Activated CD4-positive, alpha-beta T cell treated with anti-CD3 and anti-CD28 coated beads, Interleukin-2, amount 50 U/mL, for 24 hours (primary cell): Measurements from ENCODE around the gene VPS37B.
"Not testable (repeated sequence)": the region's sequence is repeated elsewhere in the genome, so short reads cannot be mapped to it uniquely, and the experiment has no call there.

ENCODE experiments used
- DNase-seq, 2 donors: peaks; one replicate each; pipeline ENCODE4 v3.0.0-alpha.2; 2020; ENCODE audit warnings: low read depth in 1 of 2, low spot score in 1 of 2

The VPS37B gene

DNA sequence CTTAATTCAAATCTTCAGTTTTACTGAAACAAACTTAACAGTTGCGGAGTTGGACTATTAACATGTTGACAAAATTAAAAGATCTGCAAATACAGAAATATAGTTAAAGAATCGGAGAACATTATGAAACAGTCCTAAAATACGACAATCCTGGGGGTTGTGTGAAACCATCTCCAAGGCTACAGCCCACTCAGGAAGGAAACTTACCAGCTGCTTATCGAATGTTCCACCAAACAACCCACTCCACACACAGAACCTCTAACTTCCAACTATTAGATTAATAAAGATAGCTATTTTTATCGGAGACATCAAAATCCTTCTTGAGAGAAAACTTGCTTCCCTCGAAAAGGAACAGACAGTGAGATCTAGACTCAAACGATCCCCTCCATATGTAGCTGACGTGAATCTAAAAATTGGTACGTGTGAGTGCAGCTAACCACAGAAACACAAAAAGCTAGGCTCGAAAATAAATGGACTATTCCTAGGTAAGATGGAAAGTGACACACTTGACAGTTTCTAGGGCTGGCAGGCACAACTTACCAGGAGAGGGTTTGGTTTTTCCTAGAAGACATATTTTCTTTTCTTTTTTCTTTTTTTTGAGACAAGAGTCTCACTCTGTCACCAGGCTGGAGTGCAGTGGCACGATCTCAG lies 12.9 kb downstream of the VPS37B start:
- DNase-seq: no peak

DNA sequence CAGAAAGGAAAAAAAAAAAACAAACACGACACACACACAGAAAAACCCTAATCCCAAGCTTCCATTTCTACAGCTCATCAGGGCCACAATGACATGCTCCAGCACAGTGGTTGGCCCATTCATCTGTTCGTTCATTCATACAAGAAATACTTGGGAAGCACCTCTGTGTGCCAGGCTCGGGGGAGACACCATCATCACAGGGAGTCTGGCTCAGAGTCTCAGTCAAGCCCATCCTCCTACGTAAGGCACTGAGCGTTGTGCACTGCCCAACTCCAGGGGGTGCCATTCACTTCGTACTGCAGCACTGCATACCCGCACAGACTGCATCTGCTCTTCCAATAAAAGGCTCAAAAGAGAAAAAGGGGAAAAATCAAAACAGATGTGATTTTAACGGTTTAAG lies 15.3 kb downstream of the VPS37B start:
- DNase-seq: no peak

DNA sequence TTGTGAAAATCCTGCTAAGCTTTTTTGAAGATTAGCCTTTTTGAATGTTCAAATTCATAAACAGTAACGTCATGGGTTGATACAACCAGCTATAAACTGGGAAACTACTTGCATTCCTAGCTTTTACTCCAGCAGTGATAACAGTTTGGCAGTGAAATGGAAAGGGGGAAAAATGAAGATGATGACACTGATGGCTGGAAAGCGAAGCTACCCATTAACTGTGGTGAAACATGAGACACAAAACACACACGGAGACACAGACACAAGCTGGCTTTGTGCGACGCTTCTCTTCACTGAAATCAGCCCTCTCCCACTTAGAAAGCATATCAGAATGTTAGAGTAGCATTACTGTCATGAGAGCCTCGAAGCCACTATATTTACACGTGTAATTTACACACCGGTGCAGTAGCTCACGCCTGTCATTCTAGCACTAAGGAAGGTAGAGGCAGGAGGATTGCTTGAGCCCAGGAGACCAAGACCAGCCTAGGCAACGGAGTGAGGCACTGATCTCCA lies 15.7 kb downstream of the VPS37B start:
- DNase-seq: no peak

DNA sequence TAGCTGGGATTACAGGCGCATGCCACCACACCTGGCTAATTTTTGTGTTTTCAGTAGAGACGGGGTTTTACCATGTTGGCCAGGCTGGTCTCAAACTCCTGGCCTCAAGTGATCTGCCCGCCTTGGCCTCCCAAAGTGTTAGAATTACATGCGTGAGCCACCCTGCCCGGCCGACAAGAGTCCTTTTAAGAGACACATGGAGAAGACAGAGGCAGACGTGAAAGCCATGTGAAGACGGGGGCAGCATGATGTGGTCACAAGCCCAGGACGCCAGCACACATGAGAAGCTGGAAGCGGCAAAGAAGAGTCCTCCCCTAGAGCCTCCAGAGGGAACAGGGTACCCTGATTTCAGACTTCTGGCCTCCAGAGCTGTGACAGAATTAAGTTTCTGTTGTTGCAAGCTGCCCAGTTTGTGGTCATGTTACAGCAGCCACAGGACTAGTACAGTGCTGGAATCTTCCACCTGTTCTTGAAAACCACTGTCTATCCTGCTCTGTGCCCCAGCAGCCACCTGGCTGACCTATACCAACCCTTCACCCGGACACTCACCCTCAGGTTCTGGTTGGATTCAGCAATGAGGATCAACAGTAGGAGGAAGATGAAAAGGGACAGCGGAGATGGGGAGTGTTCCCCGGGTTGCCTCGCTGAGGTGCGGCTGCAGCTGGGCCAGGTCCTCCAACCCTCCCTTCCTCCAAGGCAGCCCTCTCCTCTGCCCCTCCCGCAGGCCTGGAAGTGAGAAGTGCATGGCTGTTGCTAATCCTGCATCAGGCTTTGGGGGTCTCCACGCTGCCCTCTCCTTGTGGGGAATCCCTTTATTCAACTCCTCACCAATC lies 16.9 kb downstream of the VPS37B start:
- no peak for DNase-seq

DNA sequence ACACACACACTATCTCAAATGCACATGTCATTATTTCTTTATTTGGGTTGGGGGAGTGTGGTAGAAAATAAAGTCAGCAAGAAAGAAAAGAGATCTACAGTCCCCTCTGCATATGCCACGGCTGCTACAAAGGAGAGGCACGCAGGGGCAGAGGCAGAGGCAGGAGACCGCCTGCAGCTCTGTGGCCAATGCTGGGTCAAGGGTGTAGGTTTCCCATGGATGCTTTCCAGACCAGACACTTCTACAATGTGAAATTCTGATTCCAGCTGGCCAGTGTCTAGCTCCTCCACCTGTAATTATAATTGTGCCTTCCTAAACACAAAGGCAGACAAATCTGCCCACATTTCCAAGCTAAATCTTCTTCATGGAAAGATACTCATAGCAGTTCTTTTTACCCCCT lies 19.2 kb downstream of the VPS37B start:
- DNase-seq: no peak

DNA sequence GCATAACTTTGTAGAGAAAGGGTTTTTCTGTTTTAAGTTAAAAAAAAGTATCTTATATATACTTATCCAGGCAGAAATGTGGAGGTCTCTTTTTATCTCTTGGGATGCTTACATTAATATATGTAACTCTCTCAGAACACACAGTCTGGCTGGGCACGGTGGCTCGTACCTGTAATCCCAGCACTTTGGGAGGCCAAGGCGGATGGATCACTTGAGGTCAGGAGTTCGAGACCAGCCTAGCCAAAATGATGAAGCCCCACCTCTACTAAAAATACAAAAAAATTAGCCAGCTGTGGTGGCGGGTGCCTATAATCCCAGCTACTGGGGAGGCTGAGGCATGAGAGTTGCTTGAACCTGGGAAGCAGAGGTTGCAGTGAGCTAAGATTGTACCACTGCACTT lies 19.6 kb downstream of the VPS37B start:
- DNase-seq: not testable (repeated sequence)

DNA sequence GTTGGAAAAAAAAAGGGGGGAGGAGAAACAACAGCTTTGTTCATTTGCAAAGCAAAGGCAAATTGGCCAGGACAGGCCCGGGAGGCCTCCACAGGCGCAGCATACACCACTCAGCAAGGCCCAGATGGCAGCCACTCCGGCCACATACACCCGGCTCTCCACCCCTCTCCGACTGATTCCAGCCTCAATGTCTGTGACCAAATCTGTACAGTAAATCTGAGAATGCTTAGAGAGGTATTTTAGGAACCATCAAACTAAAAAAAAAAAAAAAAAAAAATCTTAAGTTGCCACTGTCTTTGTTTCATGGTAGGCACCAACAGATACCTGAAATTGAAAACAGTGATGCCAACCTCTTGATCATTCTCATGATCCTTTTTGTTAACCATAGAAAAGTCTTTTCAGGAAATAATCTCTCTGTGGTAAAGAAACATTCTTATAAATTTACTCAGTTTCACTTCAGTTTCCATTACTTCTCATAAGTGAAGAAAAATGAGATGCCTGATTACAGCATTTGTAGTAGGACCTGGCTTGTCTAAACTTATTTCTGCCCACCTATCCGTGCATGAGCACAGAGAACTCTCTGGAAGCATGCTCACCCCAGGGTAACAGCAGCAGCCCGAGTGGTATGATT lies 20.2 kb downstream of the VPS37B start:
- no peak for DNase-seq

DNA sequence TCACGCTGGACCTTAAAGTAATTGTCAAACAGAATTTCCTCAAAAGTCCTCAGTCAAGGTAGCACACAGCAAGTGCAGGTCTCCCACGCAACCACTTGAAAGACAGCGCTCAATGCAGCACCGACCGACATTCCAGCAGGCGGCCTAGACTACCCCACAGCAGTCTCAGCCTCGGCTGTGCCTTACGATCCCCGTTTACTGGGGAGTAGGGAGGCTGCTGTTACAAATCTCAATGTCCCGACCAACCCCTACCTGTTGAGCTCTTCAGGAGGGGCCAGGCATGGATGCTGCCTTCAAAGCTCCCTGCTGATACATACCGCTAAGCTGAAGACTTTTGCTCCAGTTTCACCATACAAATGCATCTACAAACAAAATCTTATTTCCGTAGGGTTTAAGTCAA lies 21.8 kb downstream of the VPS37B start:
- DNase-seq: no peak

DNA sequence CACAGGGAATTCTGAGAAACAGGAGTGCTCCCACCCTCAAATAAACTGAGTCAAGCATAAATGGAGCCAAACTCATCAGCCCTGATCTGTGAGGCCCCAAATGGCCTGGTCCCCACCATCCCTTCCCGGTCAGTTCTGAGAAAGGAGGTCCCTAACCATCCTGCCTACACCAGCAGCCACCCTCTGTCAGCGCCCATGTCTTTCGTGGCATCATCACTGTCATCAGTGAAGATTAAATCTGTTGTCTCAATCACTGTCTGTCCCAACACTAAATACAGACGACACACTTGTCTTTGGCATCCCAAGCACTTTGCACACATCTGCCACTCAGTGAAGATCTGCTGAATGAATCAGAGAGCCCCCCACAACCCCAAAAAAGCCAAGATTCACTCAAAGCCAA lies 22.4 kb downstream of the VPS37B start:
- no peak for DNase-seq

DNA sequence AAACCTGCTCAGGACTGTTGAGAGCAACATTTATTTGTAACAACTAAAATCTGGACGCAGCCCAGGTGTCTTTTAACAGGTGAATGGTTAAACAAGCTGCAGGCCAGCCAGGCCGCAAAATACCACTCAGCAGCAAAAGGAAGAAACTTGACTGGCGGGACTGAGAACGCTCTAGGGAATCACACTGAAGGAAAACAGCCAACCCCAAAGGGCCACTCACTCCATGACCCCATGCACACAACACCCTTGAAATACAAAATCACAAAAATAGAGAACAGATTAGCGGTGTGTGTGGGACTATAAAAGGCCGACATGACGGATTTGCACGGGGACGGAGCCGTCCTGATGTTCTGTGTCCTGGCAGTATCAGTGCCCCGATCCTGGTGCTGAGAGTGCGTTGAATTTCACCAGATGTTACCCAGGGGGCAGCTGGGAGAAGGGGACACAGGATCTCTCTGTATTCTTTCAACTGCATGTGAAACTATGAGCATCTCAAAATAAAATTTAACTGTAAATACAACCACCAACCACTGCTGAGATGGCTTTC lies 23.0 kb downstream of the VPS37B start:
- DNase-seq: no peak

DNA sequence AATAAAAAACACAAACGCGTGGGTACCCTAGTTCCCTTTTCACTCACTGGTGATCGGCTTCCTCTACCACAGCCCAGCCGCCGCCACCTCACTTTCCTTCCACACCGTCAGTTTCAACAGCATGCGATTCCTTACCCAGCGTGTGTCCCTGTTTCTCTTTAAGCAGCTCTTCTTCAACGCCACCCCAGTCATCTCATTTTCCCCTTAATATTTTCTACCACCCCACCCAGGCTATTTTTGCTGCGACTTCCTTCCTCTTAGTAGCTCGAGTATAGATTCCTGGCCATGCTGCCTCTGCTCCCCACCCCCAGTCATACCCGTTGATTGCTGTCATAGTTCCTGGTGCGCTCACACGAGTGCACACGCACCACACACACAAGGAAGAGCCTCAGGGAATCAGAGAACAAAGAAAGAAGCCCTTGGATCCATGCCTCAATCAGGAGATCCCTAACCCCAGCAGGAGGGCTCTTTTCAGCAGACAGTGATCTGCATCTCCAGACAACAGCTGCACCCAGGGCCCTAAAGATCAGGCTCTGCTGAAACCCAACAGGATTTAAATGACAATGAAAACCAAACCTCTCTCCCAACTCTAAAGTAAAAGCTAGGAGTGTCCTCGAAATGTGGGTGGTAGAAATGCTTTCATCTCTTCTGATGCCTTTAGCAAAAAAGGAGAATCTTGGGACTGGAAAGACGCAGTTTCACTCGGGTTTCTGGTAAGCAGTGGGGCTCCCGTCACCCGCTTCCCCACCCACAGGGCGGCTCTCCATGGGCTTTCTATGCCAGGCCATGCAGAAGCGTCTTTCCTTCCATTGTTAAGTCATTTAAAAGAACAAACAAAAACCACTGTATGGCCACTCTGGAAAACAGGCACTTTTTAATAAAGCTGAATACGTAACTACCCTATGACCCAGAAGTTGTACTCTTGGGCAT lies 23.8 kb downstream of the VPS37B start:
- DNase-seq: peak in 1 of 2 donors; percentile 52

DNA sequence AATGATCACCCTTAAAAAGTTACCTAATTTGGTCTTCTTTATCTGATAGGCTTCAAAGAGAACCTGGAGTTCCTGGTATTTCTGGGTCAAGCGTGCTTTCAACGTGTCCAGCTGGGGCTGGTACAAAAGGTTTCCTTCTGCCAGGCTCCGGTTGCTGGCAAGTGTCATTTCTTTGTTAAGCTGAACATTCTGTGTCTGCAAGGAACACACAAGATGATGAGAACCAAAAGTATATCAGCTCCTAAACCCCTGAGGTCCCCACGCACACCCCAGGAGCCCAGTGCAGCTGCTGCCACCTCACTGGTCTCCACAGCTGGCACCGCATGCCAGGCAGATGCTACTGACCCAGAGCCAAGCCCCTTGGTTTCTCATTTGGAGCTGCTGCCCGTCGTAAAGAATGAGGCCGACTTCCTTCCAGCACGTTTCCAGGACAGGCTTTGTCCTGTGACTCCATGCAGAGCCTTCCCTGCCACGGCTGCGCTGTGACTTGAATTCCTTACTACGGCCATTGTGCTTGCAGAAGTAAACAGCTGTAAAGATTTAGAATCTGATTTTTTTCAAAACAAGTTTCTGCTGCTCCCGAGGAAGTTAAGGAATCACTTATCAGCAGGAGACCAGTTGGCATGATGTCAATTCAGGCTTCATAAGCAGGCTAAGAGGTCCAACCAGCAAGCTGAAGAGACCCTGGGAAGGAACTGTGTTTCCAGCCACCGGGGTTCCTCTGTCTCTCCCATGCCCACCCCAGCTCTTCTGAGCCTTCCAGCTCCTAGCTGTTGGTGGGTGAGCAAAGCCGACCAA lies 24.9 kb downstream of the VPS37B start:
- no peak for DNase-seq

DNA sequence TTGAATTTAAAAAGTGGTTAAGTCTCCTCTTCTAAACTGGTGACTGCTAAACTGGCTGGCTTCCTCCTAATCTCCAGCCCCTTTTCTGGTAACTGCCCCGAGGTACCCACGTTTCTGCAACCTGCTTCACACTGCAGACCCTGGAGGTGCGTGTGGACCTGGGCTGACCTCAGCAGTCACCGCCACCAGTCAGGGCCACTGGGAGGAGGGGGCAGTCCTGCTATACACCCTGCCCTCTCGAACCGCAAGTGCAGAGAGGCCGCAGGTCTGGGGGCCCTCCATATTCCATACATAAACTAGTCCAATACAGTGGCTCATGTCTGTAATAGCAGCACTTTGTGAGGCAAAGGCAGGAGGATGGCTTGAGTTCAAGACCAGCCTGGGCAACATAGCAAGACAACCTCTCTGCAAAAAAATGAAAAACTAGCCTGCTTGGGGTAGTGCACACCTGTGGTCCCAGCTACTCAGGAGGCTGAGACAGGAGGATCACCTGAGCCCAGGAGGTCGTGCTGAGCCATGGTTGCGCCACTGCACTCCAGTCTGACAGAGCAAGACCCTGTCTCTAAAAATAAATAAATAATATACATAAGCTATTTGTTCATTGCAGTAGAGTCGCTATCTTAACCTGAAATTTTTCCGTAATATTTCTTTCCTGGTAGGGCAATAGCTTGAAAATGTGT lies 25.6 kb downstream of the VPS37B start:
- DNase-seq: no peak

DNA sequence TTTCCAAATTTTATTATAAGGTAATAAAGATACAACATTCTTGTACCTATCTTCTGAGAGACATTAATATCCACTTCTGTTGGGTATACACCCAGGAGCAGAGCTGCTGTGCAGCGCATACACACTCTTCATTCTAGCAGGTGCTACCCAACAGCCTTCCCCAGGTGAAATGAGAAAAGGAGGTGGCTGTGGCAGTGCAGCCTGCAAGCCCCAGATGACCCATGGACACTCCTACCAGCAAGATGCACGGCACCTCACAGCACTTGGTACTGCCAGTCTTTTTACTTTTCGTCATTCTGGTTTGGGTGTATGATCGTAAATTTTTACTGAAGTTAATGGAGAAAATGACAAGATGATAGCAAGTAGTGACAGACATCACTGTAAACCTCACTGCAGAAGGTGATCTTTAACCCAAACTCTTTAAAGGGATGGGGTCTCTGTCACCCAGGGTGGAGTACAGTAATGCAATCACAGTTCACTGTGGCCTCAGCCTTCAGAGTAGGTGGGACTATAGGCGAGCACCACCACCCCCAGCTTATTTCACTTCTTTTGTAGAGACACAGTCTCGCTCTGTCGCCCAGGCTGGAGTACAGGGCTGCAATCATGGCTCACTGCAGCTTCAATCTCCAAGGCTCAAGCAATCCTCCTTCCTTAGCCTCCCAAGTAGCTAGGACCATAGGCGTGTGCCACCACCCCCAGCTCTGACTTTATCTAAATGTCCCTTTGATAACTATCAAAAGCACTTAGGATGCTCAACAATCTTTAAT lies 26.5 kb downstream of the VPS37B start:
- no peak for DNase-seq

DNA sequence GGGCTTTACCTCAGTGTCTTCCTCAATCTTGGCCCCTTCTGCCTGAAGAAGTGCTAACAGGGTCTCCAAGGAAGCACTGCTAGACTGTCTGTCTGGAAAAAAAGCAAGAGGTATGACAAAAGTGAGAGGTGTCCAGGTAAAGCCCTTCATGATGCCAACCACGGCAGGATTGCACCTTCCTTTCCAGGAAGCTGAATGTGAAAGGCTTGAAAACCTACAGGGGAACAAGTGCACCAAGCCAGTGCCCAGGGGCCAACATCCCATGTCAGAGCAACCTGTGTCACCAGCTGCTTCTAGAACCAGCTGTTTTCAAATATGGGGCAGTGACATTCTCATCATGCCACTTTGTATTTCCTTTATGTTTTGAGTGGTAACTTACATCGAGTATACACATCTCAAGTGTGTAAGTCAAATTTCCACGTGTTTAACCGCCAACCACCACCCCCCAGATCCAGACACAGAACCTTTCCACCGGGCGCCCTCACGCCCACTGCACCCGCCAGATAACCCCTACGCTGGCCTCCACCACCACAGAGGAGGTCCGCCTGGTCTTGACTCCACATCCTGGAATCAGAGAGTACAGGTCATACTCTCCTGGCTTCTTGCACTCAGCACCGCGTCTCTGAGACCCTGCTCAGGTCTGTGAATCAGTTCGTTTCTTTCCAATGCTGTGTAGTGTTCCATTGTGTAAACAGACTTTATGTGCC lies 27.3 kb downstream of the VPS37B start:
- no peak for DNase-seq

DNA sequence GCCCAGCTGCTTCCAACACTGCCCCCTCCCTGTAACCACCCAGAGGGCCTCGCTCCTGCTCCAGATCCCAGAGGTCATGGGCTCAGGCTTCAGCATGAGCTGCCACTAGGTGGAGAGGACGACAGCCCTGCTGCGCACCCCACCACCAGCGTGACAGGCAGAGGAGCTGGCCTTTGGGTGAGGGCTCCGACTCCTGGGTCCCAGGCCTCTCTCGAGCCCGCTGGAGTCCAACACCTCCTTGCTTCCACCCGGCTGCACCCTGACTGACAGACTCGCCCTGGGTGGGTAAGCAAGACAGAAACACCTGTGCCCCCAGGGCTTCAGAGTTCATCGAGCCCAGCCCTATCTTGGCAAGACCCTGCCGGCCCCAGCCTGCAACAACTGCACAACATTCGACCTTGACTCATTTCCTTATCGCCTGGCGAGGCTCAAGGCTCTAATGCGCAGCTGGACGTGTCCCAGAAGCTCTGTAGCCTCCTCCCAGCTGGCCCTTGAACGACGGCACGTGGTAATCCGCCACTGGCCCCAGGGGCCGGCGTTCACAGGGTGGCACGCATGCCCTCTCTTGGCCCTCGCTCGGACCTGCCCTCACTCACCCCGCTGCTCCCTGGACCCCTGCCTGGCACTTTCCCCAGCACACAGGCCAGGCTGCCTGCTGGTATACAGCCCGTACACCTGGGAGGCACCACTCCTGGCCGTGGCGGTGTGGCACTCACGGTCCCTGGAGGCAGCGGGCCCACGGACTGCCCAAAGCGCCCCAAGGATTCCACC lies 28.0 kb downstream of the VPS37B start:
- DNase-seq: no peak

DNA sequence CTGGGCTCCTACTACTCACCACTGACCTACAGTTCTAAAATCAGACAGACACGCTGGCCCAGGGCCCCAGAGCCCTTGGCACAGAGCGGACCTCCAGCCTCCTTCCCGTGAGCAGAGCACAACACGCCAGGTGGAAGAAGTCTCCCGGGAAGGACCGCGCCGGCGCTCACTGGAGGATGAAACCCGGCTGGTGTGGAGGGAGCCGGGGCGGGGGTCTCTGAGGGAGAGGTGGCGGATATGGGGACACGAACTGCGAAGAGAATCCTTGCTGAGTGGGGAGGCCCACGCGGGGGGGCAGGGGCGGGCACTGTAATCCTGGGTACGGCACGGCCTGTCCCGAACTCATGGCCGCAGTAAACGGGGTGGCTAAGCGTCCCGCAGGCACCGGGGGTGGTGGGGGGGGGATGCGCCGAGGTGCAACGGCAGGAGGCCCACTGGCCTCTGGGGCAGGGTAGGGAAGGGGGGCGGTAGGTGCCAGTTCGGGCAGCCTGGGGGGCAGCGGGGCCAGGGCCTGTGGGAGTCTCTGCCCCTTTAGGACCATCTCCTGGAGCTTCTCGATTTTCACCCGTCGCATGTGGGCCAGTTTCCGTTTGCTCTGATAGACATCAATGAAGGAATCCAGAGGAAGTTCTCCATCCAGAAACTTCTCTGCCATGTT lies 28.8 kb downstream of the VPS37B start:
- DNase-seq: no peak
